ENCODE results near the gene DACH1.

- TF ChIP-seq EP300 (IDR thresholded peaks at IDR 0.05; ENCODE audit: borderline replicate concordance in 1 of 2, low read depth in 2 of 2, low read length in 2 of 2) (no peak), KDM4A (IDR thresholded peaks at IDR 0.05; ENCODE audit: low read depth, low read length, severe bottlenecking) (no peak), CTCF (IDR thresholded peaks at IDR 0.05; ENCODE audit: control extremely low read depth in 1 of 3, insufficient read depth in 1 of 3, low read depth in 1 of 3, low read length in 3 of 3) (no peak), RAD21 (IDR thresholded peaks at IDR 0.05 in 1 of 2, conservative IDR thresholded peaks at IDR 0.05 in 1 of 2; ENCODE audit: low read depth in 2 of 2, low read length in 2 of 2) (no peak), BRCA1 (IDR thresholded peaks at IDR 0.05; ENCODE audit: low read depth, low read length) (no peak), CEBPB (IDR thresholded peaks at IDR 0.05; ENCODE audit: low read depth, low read length) (no peak), EZH2 (IDR thresholded peaks at IDR 0.05; ENCODE audit: low read depth, low read length, severe bottlenecking) (no peak), POLR2A (IDR thresholded peaks at IDR 0.05; ENCODE audit: control extremely low read depth in 1 of 2, low read depth in 2 of 2, low read length in 2 of 2) (no peak)
These were observed 353.5 kb downstream of the DACH1 start for GRCh38 chr13:71513411-71514033.

Measured in H1 (cell line).